Suppressor macrophage treated with lipopolysaccharide for 1 hour (primary cell): ENCODE data around the gene ATP8A1.

ENCODE experiments used
- DNase-seq, 3 donors: peaks; one replicate each; pipeline ENCODE4 v3.0.0-alpha.2; 2020 to 2022

ATP8A1 gene

GRCh38 chr4:42359711-42360110 is 297.2 kb downstream of the ATP8A1 start:
- no peak for DNase-seq
